ENCODE results near the gene F5. TPM values are rescaled to one million over a fixed set of nuclear protein-coding genes. Genes with fewer than 3 reads are reported as not detected.

F5 gene
- total RNA-seq, 2 donors from 2014 or later, result 55.2 to 144 TPM

DNA sequence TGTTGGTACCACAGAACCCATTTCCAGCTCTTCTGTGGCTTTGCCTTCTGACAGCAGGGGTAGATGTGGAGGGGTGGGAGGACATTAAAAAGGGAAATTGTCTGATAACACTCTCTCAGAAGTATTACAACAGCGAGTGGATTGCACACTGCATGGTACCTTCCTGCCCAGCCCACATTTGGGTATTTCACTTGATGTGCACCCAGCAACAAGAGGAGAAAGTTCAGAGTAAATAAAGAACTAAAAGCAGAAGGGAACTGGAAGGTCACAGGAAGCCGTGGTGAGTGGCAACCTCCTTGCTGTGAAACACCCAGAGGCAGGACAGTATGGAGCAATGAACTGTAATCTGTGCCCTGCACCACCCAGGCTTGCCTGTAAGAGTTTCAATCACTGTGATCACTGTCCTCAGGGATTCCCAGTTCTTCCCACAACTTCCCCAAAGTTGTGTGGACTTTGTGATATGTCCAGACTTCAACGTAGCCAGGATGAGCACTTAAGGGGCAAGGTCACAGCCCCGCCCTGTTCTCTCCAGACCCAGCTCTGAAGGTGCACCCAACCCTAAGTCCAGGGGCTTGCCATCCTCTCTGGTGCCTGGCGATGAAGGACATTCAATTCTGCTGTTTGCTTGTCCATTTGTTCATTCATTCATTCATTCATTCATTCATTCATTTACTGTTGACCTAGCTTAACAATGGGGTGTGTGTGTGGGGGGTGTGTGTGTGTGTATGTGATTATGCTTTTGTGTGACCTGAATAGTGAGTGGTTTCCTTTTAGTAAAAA lies 18.7 kb upstream of the F5 start:
- ATAC-seq (replicated peaks), result peak; percentile 88
- Mint-ChIP-seq H3K4me1 (peaks cover 31% of the 10 kb centered on the region), H3K36me3 (ENCODE audit: low read depth) (no peaks in the 10 kb centered on the region), H3K27me3 (no peaks in the 10 kb centered on the region), H3K9me3 (no peaks in the 10 kb centered on the region), H3K4me3 (peak overlapping the region; percentile 68), H3K27ac (peak overlapping the region; percentile 54)

DNA sequence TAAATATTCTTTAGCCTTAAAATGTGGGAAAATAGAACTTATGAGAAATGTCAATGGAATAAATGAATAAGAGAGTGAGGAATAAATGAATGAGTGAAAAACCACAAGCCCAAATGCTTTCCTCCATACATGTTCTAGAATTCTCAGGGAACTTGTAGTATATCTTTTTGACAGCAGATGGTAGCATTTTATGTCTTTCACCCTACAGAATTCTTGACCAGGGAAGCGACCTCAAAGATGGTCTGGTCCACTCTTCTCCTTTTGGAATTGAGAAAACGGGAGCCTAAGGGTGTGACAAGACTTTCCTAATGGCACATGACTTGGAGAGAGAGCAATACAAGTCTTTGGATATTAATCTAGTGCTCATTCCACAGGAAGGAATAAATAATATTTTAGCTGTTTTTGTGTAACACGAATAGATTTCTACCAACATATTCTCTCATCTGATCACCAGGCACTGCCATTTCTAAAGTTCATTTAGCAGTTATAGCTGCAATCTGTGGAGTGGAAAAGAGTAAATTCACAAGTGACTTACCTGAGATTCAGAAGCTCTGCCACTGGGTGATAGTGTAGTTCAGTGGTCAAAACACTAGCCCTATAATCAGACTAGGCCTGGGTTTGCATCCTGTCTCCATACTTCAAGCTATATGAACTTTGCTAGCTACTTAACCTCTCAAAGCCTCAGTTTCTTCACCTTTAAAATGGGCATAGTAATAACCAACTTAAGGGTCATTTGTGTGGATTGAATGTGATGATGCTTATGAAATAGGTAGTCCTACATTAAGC lies 15.0 kb upstream of the F5 start:
- Mint-ChIP-seq H3K27ac (peak overlapping the region; percentile 31), H3K4me3 (peak overlapping the region; percentile 17), H3K4me1 (peaks cover 31% of the 10 kb centered on the region)

DNA sequence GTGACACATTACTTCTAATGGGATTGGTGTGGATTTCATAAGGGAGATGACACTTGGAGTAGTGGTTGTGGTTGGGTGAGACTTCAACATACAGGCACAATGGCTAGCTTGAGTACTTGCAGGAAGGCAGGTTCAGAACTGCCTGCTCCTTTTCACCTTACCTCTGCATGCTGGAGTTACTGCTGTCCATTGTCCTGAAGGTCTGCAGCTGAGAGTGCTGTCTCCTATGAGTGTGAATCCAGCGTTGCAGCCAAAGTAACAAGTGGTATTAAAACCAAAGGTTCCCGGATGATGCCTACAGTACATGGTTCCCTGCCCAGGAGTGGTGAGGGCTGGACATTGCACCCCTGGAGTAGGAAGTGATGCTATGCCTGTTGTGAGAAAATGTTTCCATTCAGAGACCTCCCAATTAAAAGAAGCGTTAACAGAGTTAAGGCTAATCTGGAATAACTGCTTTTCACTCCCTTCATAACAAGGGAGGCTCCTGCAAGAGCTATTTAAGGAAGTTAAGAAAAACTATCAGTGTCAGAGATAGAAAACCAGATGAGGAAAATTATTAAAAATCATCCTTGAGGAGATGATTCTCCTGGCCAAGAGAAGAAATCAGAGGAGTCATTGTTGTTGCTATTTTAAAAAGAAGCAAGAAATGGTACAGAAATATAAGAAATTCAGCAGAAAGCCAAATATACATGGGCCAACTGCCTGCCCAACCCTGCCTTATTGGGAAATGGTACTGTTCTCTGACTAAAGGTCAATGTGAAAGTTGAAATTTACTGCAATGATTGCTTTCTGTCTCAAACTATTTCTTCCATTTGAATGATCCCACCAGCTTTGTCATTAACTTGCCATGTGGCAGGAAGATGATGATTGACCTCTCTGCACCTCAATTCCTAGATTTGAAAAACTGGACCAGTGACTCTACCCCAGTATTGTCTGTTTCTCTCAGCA lies 9.8 kb upstream of the F5 start:
- no peak overlapping the region for H3K4me3 Mint-ChIP-seq
- peak; percentile 17 for ATAC-seq (replicated peaks)
- no peak overlapping the region for H3K27ac Mint-ChIP-seq
- no peaks in the 10 kb centered on the region for H3K9me3 Mint-ChIP-seq
- H3K36me3 Mint-ChIP-seq (ENCODE audit: low read depth), result no peaks in the 10 kb centered on the region
- H3K27me3 Mint-ChIP-seq, result no peaks in the 10 kb centered on the region
- peaks cover 38% of the 10 kb centered on the region for H3K4me1 Mint-ChIP-seq

More for the DNA sequence above, 15.0 kb upstream of the F5 start:
- no peaks in the 10 kb centered on the region for H3K27me3 Mint-ChIP-seq
- H3K36me3 Mint-ChIP-seq (ENCODE audit: low read depth), result no peaks in the 10 kb centered on the region
- ATAC-seq (replicated peaks), result peak; percentile 50
- H3K9me3 Mint-ChIP-seq, result no peaks in the 10 kb centered on the region

DNA sequence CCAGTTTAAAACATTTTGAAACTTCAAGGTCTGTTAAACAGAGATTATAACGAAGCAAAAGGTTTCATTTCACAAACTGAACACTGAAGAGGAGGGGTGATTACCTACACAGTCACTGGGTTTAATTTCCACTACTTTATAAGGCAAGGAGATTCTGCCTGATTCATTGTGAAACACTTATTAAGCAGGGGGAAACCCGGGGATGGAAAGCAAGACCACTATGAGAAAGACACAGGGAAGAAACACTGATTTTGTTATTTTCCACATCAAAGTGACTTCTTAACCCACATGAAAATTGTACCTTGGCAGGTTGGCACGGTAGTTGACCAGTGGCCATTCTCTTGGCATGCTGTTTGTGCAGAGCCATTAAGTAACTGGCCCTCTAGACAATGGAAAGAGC lies 8.1 kb upstream of the F5 start:
- no peaks in the 10 kb centered on the region for H3K27me3 Mint-ChIP-seq
- peak overlapping the region; percentile 87 for H3K27ac Mint-ChIP-seq
- peak overlapping the region; percentile 82 for H3K4me3 Mint-ChIP-seq
- no peaks in the 10 kb centered on the region for H3K36me3 Mint-ChIP-seq (ENCODE audit: low read depth)
- peaks cover 36% of the 10 kb centered on the region for H3K4me1 Mint-ChIP-seq
- peak; percentile 95 for ATAC-seq (replicated peaks)
- H3K9me3 Mint-ChIP-seq, result no peaks in the 10 kb centered on the region

DNA sequence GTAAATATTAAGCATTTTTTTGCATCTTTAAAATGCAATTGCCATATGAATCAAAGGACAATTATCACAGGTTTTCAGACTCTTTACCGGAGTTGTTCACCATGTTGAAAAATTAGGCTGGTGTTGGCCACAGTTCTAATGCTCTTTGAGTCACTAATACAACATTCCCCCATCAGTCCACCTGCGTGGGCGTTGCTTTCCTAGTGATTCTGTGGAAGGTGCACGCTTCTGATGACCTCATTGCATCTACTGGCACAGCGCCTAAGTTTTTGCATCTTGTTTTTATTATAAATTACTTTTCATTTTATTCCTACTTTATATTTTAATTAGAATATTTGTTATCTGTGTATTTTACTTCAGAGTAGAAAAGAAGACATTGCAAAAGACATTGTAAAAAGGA lies 4.7 kb upstream of the F5 start:
- ATAC-seq (replicated peaks), result no peak
- Mint-ChIP-seq H3K9me3 (no peaks in the 10 kb centered on the region), H3K4me3 (no peak overlapping the region), H3K27me3 (no peaks in the 10 kb centered on the region), H3K36me3 (ENCODE audit: low read depth) (peaks cover 7% of the 10 kb centered on the region), H3K27ac (no peak overlapping the region), H3K4me1 (peaks cover 53% of the 10 kb centered on the region)

DNA sequence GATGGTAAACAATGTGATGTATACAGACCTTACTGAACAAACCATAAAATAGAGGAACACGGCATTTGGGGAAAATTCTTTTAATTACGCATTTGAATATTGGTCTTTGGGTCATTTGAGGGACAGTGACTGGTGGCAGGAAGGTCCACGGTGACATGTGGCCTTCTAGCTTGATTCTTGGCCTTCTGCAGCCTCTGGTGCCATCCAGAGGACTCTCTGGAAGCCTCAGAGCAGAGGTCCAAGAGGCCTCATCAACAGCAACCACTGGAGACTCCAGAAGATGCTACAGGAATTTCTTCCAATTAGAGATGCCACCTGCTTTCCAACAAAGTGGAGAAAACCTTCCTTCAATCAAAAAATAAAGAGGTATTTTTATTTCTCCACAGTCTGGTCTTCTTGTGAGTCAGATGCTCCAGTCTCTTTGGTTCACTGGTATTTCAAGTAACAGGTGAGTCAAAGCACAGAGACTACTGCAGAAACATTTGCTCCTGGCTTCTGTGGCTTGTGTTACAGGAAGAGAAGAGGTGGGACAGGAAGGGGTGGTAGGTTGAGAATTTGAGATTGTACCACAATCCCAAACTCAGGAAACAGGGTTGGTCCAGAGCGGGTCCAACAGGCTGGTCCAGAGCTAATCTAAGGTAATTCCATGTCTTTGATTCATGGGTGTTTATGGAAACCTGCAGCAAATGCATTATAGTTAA lies 2.7 kb upstream of the F5 start:
- peak overlapping the region; percentile 93 for H3K27ac Mint-ChIP-seq
- peaks cover 26% of the 10 kb centered on the region for H3K36me3 Mint-ChIP-seq (ENCODE audit: low read depth)
- peaks cover 41% of the 10 kb centered on the region for H3K4me1 Mint-ChIP-seq
- H3K27me3 Mint-ChIP-seq, result no peaks in the 10 kb centered on the region
- H3K9me3 Mint-ChIP-seq, result no peaks in the 10 kb centered on the region
- H3K4me3 Mint-ChIP-seq, result peak overlapping the region; percentile 92
- peak; percentile 63 for ATAC-seq (replicated peaks)

DNA sequence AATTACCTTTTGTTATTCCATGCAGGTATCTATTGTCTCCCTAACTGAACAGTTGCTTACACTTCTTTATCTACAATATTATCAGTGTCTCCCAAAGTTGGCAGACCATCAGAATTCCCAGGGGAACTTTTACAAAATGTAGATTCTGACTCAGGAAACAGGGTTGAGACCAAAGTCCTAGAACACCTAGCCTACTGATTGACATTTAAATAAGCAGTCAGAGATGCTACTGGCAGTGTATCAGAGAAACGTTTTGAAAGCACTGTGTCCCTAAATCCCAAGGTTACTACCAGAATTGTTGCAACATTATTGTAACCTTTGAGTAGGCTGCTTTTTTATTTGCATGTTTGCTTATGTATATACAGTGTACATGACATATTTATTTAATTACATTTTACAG lies 1.8 kb upstream of the F5 start:
- no peak for ATAC-seq (replicated peaks)
- H3K9me3 Mint-ChIP-seq, result no peaks in the 10 kb centered on the region
- H3K4me1 Mint-ChIP-seq, result peaks cover 34% of the 10 kb centered on the region
- H3K27me3 Mint-ChIP-seq, result no peaks in the 10 kb centered on the region
- H3K27ac Mint-ChIP-seq, result peak overlapping the region; percentile 93
- peaks cover 34% of the 10 kb centered on the region for H3K36me3 Mint-ChIP-seq (ENCODE audit: low read depth)
- peak overlapping the region; percentile 92 for H3K4me3 Mint-ChIP-seq

DNA sequence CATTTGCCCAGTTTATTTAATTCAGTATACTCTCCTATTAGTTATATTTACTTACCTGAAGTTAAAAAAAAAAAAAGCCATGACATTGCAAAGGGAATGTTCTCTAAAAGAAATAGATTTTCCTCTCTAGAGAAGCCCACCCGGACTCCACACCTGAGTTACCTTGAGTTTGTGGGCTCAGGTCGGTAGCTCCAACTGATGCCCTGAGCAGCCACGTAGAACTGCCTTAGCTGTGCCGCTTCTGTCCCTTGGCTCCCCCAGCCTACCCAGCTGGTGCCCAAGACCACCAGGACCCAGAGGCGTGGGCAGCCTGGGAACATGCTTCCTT lies 250 bp downstream of the F5 start:
- Mint-ChIP-seq H3K36me3 (ENCODE audit: low read depth) (peaks cover 42% of the 10 kb centered on the region), H3K9me3 (no peaks in the 10 kb centered on the region), H3K4me1 (peaks cover 28% of the 10 kb centered on the region), H3K4me3 (peak overlapping the region; percentile 92), H3K27ac (peak overlapping the region; percentile 93), H3K27me3 (no peaks in the 10 kb centered on the region)
- ATAC-seq (replicated peaks), result peak; percentile 16

DNA sequence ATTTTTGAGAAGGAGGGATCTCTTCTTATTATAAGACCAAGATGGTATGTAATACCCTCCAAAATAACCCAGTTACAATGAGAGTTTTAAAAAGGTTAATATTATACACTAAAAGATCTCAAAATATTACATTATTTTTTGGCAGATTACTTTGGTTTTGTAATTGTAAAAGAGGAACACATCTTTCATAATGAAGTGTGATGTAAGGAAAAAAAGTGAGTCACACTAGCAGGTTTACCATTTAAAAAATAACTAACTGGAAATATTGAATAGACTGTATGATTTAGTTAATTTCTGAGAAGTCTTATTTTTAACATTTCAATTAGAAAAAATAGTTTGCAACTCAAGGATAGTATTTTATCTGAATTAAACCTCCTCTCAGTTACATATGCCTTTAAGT lies 1.1 kb downstream of the F5 start:
- Mint-ChIP-seq H3K9me3 (no peaks in the 10 kb centered on the region), H3K27ac (peak overlapping the region; percentile 93), H3K27me3 (no peaks in the 10 kb centered on the region), H3K4me3 (peak overlapping the region; percentile 92), H3K4me1 (peaks cover 27% of the 10 kb centered on the region), H3K36me3 (ENCODE audit: low read depth) (peaks cover 42% of the 10 kb centered on the region)
- no peak for ATAC-seq (replicated peaks)

DNA sequence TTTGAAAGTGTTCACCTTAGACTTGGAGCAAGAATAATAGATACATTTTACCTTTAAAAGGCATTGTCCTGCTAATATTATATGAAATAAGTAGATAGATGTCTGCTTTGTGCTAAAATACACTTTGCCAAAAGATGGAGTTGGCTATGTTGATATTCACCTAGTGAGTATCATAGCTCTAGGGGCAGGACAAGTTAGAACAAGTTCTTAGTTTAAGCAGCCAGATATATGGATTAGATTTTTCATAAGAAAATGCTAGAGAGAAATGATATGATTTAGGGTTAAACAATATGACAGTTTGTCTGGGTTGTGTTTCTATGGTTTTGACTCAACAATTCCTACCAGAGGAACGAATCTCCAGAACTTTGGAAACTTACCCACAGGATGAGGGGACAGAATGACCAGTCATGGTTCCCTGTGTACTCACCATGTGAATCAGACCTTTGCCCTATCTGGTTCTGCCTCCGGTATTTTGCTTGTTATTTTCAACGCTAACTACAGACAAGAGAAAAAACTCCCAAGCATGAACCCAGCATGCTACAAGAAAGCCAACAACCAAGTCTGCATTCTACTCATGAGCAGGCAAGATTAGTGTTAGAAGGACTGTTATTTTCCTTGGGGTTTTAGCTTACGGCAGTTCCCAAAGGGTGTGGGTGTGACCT lies 1.7 kb downstream of the F5 start:
- H3K4me3 Mint-ChIP-seq, result peak overlapping the region; percentile 92
- H3K4me1 Mint-ChIP-seq, result peaks cover 25% of the 10 kb centered on the region
- peak; percentile 60 for ATAC-seq (replicated peaks)
- peaks cover 42% of the 10 kb centered on the region for H3K36me3 Mint-ChIP-seq (ENCODE audit: low read depth)
- H3K9me3 Mint-ChIP-seq, result no peaks in the 10 kb centered on the region
- H3K27me3 Mint-ChIP-seq, result no peaks in the 10 kb centered on the region
- peak overlapping the region; percentile 93 for H3K27ac Mint-ChIP-seq

DNA sequence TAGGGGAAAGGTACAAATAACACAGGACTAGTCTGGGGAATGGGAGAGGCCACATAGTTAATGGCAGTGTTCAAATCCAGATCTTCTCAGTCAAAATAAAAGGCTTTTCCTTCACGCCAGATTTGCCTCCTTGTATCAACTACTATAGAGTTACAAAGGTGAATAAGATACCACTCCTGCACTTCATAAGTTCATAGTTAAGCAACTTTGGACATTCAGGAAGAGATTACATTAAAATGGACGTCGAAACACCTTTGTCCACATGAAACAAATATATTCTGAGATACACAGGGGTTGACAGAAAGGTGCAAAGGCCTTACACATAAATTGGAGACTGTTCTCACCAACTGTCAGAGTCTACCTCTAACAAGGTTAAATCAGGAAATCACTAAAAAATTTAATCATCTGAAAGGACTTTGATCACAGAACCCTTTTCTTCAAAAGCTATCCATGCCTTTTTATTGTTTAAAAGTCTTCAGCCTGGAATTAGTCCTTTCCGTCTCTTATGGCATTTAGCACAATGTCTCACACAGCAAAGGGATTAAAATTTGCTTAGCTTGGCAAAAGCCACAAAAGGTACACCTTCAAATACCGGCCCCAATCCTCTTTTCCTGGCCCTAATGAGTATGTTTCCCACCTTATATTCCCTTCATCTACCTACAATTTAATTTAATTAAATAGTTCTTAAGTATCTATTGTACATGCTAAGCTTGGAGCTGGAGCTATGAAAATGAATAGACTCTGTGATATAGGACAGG lies 8.1 kb downstream of the F5 start:
- Mint-ChIP-seq H3K9me3 (no peaks in the 10 kb centered on the region), H3K27me3 (no peaks in the 10 kb centered on the region), H3K4me1 (peaks cover 23% of the 10 kb centered on the region), H3K36me3 (ENCODE audit: low read depth) (peaks cover 54% of the 10 kb centered on the region), H3K27ac (no peak overlapping the region), H3K4me3 (no peak overlapping the region)
- ATAC-seq (replicated peaks), result no peak

DNA sequence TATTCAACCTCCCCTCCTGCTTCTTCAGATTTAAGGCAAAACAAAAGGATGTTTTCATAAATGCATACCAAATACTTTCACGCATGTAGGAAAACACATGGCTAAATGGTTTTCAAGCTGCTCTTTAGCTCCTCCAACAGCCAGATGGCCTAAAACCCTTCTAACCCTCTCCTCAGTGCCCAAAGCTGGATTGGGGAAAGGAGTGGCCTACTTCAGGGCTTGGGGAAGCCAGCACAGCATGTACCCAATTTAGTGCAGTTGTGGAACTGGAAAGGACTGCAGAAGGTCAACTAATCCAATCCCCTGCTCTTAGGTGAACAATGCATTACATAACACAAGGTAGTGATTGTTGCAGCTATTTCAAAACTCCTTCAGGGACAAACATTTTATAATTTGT lies 9.3 kb downstream of the F5 start:
- Mint-ChIP-seq H3K4me3 (no peak overlapping the region), H3K36me3 (ENCODE audit: low read depth) (peaks cover 58% of the 10 kb centered on the region), H3K9me3 (no peaks in the 10 kb centered on the region), H3K27ac (no peak overlapping the region), H3K27me3 (no peaks in the 10 kb centered on the region), H3K4me1 (peaks cover 27% of the 10 kb centered on the region)
- no peak for ATAC-seq (replicated peaks)
